Natural killer cell treated with Interleukin-12 subunit alpha and Interleukin-12 subunit beta and Interleukin-15 and Interleukin-18, amount 100 ng/mL, for 72 hours (primary cell): Measurements from ENCODE around the gene FGF3. TPM values are rescaled to one million over a fixed set of nuclear protein-coding genes. Genes with fewer than 3 reads are reported as not detected.

Experiments used
- ATAC-seq, 2 donors: fragments of 150-1000 bp; cut with Tn5 transposase in 1 of 2; sonication (Bioruptor Pico), chemical (Tn5 transposase) in 1 of 2; 2 replicates each; pipeline ENCODE4 v1.10.0; 2021
- DNase-seq: peaks from one replicate; pipeline ENCODE4 v3.0.0; 2022; ENCODE audit warnings: low spot score
- H3K27ac Mint-ChIP-seq, 2 donors: 1 replicate in 1 of 2; 2 replicates in 1 of 2; pipeline ENCODE4 v1.8.0; 2022; ENCODE audit warnings: mixed read lengths in 2 of 2, mild to moderate bottlenecking in 1 of 2, moderate library complexity in 1 of 2
- H3K27me3 Mint-ChIP-seq, 2 donors: 1 replicate in 1 of 2; 2 replicates in 1 of 2; pipeline ENCODE4 v1.8.0; 2022; ENCODE audit warnings: mixed read lengths in 2 of 2
- H3K36me3 Mint-ChIP-seq: one replicate; pipeline ENCODE4 v1.8.0; 2022; ENCODE audit warnings: mixed read lengths
- H3K4me1 Mint-ChIP-seq, 2 donors: 1 replicate in 1 of 2; 2 replicates in 1 of 2; pipeline ENCODE4 v1.8.0; 2022; ENCODE audit warnings: low read depth in 2 of 2, mixed read lengths in 2 of 2, mild to moderate bottlenecking in 1 of 2
- H3K4me3 Mint-ChIP-seq: one replicate; pipeline ENCODE4 v1.8.0; 2022; ENCODE audit warnings: mixed read lengths
- H3K9me3 Mint-ChIP-seq: 2 replicates; pipeline ENCODE4 v1.8.0; 2022; ENCODE audit warnings: mixed read lengths
- total RNA-seq, 2 donors: library from RNA; stranded (reverse); gene quantifications; one replicate each; pipeline ENCODE4 v1.2.3, GENCODE V29; 2022

Gene FGF3
- total RNA-seq, 2 donors from 2014 or later, result not detected

GRCh38 chr11:69825037-69825834 lies 6.0 kb upstream of the FGF3 start:
- no peaks in the 10 kb centered on the region for H3K9me3 Mint-ChIP-seq
- peaks cover 8 to 22% of the 10 kb centered on the region in 2 donors for H3K27me3 Mint-ChIP-seq
- no peak overlapping the region for H3K27ac Mint-ChIP-seq
- DNase-seq, result peak; percentile 8
- no peaks in the 10 kb centered on the region for H3K4me1 Mint-ChIP-seq
- H3K4me3 Mint-ChIP-seq, result no peak overlapping the region
- H3K36me3 Mint-ChIP-seq, result no peaks in the 10 kb centered on the region
- no peak for ATAC-seq

- Mint-ChIP-seq H3K4me3 (no peak overlapping the region), H3K27ac (no peak overlapping the region), H3K27me3 (peaks cover 16 to 26% of the 10 kb centered on the region in 2 donors), H3K4me1 (no peaks in the 10 kb centered on the region), H3K9me3 (no peaks in the 10 kb centered on the region), H3K36me3 (no peaks in the 10 kb centered on the region)
- ATAC-seq, result peak in 1 of 2 donors; percentile 17
- DNase-seq, result peak; percentile 50
Measured at GRCh38 chr11:69823641-69824265, 4.5 kb upstream of the FGF3 start.

DNA sequence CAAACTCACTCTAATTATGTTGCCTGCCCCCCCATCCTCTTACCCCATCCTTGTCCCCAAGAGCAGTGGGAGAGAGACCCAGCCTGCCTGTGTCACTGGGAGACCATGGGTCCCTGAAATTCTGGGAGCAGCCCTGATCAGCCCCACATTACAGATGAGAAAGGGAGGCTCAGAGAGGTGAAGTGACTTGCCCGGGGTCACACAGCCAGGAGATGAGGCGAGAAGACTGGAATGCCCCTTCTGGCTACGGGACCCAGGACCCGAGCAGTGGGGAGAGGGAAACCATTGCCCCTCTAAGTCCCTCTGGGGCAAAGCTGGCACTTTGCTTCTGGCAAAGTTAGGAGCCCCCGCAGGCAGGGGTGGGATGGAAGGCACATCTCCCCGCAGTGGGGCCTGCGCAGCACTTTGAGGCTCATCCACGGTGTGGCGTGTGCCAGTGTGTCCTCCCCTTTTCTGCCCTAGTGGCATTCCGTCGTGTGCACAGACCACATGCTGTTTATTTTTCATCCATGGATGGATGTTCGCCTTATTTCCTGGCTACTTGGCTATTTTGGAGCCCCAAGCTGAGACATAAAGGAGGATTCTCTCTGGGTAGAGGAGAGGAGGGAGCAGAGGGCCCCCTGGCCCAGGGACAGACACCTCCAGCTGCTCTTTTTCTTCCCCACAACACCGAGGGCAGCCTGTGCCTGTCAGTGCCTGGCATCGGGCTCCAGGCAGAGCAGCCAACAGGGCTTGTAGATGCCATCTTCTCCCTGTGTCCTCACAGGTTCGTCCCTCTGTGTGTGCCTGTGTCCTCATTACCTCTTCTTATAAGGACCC lies 3.7 kb upstream of the FGF3 start:
- Mint-ChIP-seq H3K9me3 (no peaks in the 10 kb centered on the region), H3K27ac (no peak overlapping the region)

DNA sequence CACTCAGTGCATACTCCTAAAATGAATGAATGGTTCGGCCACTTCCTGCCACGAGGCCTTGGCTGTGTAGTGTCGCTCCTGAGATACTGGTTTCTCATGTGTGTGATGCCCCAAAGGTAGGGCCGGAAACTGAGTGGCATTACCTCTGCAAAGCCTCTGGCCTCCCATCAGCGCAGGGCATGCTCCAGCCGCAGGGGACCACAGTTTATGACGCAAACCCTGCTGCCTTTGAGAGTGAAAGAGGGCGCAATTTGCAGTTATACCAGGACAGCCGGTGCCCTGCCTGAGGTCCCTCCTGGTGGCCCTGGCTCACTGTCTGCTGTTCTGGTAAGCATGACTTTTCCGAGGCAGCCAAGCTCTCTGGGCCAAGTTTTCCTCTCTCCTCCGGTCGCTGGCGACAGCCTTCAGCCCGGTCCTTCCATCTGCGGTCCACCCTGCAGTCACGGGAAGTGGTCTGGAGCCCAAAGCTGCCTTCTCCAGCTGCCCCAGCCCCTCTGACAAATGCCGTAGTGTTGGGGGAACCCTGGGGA lies 2.4 kb upstream of the FGF3 start:
- no peaks in the 10 kb centered on the region for H3K36me3 Mint-ChIP-seq
- H3K4me1 Mint-ChIP-seq, result no peaks in the 10 kb centered on the region
- ATAC-seq, result no peak

More for the DNA sequence above, 3.7 kb upstream of the FGF3 start:
- peak; percentile 41 for DNase-seq
- Mint-ChIP-seq H3K36me3 (no peaks in the 10 kb centered on the region), H3K4me1 (no peaks in the 10 kb centered on the region), H3K27me3 (peaks cover 16 to 26% of the 10 kb centered on the region in 2 donors), H3K4me3 (no peak overlapping the region)
- no peak for ATAC-seq

DNA sequence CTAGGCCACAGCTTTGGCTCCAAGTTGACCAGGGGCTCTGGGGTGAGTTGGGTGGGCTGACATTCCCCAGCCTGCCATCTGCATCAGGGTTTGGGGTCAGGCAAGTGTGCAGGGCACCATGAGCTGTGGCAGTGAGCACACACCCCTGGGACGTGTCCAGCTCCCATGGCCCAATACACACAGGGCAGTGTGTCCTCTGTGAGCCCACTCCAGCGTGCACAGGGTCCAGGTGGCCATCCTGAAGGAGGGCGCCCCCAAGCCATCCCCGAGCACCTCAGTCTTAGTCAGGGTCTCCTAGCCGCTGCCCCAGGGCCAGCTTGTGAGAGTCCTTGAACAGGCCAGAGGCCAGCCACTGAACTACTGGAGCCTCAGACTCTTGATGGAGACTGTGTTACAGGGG lies 1.2 kb upstream of the FGF3 start:
- Mint-ChIP-seq H3K27me3 (peaks cover 16 to 26% of the 10 kb centered on the region in 2 donors), H3K4me3 (no peak overlapping the region)
- no peak for ATAC-seq

More for the DNA sequence above, 2.4 kb upstream of the FGF3 start:
- peaks cover 16 to 26% of the 10 kb centered on the region in 2 donors for H3K27me3 Mint-ChIP-seq
- DNase-seq, result no peak
- no peaks in the 10 kb centered on the region for H3K9me3 Mint-ChIP-seq
- H3K4me3 Mint-ChIP-seq, result no peak overlapping the region
- H3K27ac Mint-ChIP-seq, result no peak overlapping the region

GRCh38 chr11:69819541-69820070 lies 390 bp upstream of the FGF3 start:
- no peak for ATAC-seq
- no peak overlapping the region for H3K27ac Mint-ChIP-seq
- H3K9me3 Mint-ChIP-seq, result no peaks in the 10 kb centered on the region
- no peaks in the 10 kb centered on the region for H3K4me1 Mint-ChIP-seq
- no peak for DNase-seq
- H3K27me3 Mint-ChIP-seq, result peaks cover 16 to 26% of the 10 kb centered on the region in 2 donors
- no peak overlapping the region for H3K4me3 Mint-ChIP-seq
- no peaks in the 10 kb centered on the region for H3K36me3 Mint-ChIP-seq

More for the DNA sequence above, 1.2 kb upstream of the FGF3 start:
- DNase-seq, result no peak
- H3K9me3 Mint-ChIP-seq, result no peaks in the 10 kb centered on the region
- no peak overlapping the region for H3K27ac Mint-ChIP-seq
- H3K36me3 Mint-ChIP-seq, result no peaks in the 10 kb centered on the region
- no peaks in the 10 kb centered on the region for H3K4me1 Mint-ChIP-seq

DNA sequence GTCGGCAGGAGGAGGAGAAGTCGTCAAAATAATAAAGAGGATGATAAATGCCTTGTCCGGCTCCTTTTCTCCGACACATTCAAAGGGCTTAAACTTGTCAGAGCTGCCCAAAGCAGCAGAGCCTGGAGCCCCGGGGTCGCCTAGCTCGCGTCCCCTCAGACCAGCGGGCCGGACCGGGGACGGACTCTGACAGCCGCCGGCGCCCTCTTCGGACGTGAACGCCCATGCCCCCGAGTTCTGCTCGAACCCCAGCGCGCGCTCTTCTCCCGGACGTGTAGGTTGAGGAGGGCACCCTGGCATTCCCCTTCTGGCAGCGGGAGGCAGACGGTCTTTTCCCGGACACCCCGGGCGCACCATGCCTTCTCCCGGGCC lies 999 bp downstream of the FGF3 start:
- ATAC-seq (no peak), DNase-seq (no peak)
- peaks cover 26 to 31% of the 10 kb centered on the region in 2 donors for H3K27me3 Mint-ChIP-seq
- H3K27ac Mint-ChIP-seq, result no peak overlapping the region
- no peak overlapping the region for H3K4me3 Mint-ChIP-seq
- no peaks in the 10 kb centered on the region for H3K9me3 Mint-ChIP-seq
- H3K36me3 Mint-ChIP-seq, result no peaks in the 10 kb centered on the region
- peaks cover 0 to 6% of the 10 kb centered on the region in 2 donors for H3K4me1 Mint-ChIP-seq

GRCh38 chr11:69817265-69818230 lies 1.7 kb downstream of the FGF3 start:
- Mint-ChIP-seq H3K9me3 (no peaks in the 10 kb centered on the region), H3K36me3 (no peaks in the 10 kb centered on the region), H3K27me3 (peaks cover 26 to 28% of the 10 kb centered on the region in 2 donors), H3K27ac (no peak overlapping the region), H3K4me1 (peaks cover 0 to 6% of the 10 kb centered on the region in 2 donors), H3K4me3 (no peak overlapping the region)
- no peak for DNase-seq
- ATAC-seq, result peak; percentile 18 to 59

DNA sequence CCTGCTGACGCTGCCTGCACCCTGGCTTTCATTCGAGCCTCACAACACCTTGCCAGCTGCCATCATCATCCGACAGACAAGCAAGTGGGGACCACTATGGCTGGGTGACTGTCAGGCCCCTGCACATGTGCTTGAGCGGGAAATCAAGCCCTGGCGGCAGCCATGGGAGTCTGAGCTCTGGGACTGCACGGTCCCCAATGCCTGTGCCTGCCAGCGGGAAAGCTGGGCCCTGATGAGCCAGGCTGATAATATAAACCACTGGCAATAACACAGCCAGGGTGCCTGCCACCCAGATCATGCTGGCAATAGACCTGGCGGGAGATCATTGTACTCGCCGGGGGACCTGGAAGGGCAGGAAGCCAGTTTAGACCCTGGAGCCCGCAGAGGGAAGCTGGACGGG lies 2.5 kb downstream of the FGF3 start:
- H3K36me3 Mint-ChIP-seq, result no peaks in the 10 kb centered on the region
- H3K27me3 Mint-ChIP-seq, result peaks cover 25 to 26% of the 10 kb centered on the region in 2 donors
- H3K9me3 Mint-ChIP-seq, result no peaks in the 10 kb centered on the region
- ATAC-seq (no peak), DNase-seq (no peak)
- peaks cover 0 to 6% of the 10 kb centered on the region in 2 donors for H3K4me1 Mint-ChIP-seq
- no peak overlapping the region for H3K27ac Mint-ChIP-seq
- H3K4me3 Mint-ChIP-seq, result no peak overlapping the region

- Mint-ChIP-seq H3K4me3 (no peak overlapping the region), H3K9me3 (no peaks in the 10 kb centered on the region), H3K27me3 (peaks cover 24 to 25% of the 10 kb centered on the region in 2 donors), H3K36me3 (no peaks in the 10 kb centered on the region), H3K27ac (no peak overlapping the region), H3K4me1 (peaks cover 0 to 6% of the 10 kb centered on the region in 2 donors)
- ATAC-seq (no peak), DNase-seq (no peak)
Measured at GRCh38 chr11:69815973-69816372, 3.2 kb downstream of the FGF3 start.

DNA sequence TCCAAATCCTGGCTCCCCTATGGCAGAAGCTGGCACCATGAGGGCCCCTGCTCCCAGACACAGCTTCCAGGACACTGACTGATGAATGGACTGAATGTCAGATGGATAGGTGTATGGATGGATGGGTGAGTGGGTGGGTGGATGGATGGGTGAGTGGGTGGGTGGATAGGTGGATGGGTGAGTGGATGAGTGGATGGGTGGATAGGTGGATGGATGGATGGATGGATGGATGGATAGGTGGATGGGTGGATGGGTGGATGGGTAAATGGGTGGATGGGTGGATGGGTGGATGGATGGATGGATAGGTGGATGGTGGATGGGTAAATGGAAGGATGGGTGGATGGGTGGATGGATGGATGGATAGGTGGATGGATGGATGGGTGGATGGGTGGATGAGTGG lies 4.3 kb downstream of the FGF3 start:
- Mint-ChIP-seq H3K36me3 (no peaks in the 10 kb centered on the region), H3K4me1 (peaks cover 0 to 6% of the 10 kb centered on the region in 2 donors), H3K9me3 (no peaks in the 10 kb centered on the region), H3K27ac (no peak overlapping the region), H3K27me3 (peaks cover 16 to 21% of the 10 kb centered on the region in 2 donors), H3K4me3 (no peak overlapping the region)
- ATAC-seq (no peak), DNase-seq (no peak)

DNA sequence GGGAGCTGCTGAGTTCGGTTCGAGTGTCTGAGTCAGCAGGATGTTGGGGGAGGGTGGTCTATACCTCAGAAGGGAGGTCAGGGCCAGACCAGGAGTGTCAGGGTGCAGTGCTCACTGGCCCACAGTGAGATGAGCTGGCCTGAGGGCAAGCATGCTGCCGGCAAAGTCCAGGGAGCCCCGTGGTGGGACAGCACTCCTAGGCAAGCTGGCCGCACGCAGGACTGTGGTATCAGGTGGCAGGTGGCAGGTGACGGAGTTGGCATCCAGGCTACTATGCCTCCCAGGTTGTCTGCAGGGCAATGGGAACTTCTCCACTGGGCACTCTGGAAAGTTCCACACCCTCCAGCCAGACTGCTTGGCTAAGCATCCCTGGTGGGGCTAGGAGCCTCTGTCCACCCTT lies 4.8 kb downstream of the FGF3 start:
- peaks cover 0 to 6% of the 10 kb centered on the region in 2 donors for H3K4me1 Mint-ChIP-seq
- H3K27ac Mint-ChIP-seq, result no peak overlapping the region
- no peak for DNase-seq
- ATAC-seq, result no peak
- H3K9me3 Mint-ChIP-seq, result no peaks in the 10 kb centered on the region
- H3K27me3 Mint-ChIP-seq, result peaks cover 16 to 21% of the 10 kb centered on the region in 2 donors
- H3K36me3 Mint-ChIP-seq, result no peaks in the 10 kb centered on the region
- H3K4me3 Mint-ChIP-seq, result no peak overlapping the region
